HuH-7.5 (cell line): ENCODE results near the gene SMYD3.

Experiments used
- DNase-seq: peaks from one replicate; pipeline ENCODE4 v3.0.0; 2011; ENCODE audit warnings: low spot score

SMYD3 gene

GRCh38 chr1:246304484-246305259, 202.4 kb downstream of the SMYD3 start:
- DNase-seq, result no peak

DNA sequence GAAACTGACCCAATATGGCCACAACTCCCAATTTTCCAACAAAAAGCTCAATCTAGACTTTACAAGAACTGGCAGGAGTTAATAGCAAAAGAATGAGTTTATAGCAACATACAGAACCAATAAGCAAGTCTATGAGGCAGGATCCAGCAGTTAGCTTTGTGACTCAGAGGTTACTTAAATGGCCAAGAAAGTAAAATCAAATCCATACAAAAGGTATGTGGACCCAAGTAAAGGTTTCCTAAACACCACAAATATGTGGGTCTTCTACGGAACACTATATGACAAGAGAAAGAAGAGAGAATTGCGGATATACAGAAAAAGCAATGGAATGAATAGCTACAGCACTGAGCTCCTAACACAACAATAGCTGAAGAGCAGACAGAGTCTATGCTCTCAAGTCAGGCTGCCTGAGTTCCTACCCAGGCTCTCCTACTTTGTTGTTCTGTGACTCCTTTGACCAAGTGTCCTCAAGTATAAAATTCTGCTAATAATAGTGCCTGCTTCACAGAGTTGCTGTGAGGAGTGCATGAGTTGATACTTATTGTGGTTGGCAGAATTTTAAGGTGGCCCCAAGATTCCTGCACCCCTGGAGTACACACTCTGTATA, 204.3 kb downstream of the SMYD3 start:
- no peak for DNase-seq

DNA sequence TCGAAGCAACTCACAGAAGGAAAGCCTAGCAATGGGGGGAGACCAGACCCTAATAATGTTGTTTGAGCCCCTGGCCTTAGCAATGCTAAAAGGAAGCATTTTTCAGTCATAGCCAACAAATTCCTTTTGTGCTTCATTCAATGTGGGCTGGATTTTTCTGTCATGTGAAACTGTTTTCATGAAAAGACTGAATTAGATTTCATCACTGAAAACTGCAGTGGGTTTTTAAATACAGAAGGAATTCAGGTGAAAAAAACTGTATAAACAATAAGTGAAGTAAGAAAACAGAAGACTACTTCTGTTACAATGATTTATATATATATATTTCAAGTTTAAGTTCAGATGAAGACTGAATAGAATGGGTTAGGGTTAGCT, 204.8 kb downstream of the SMYD3 start:
- no peak for DNase-seq

DNA sequence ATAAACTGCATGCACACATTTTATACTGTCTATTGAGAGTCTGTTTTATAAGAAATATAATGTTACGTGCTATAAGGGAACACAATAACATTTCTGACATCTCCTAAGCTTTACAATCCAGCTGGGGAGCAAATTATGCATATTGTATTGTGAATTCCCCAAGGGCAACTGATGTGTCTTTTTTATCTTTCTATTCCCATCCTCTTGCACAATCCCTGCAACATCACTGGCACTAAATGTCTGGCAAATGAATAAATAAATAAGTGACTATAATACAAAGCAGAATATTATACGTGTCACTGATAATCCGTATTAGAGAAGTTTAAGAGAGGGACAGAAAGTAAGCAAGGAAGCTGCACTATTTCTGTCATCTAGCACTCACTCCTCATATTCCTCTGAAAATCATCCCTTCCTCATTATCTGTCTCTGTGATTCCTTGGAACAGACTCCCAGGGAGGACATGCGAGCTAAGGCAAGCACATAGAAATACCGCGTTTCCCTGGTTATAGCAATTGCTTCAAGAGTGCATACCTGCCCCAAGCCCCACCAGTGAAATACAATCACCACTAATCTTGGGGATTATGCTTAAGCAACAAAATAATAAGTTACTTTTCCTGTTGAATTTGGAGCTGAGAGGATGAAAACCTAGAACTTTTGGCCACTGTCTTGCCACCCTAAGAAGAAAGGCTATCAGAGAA, 205.4 kb downstream of the SMYD3 start:
- no peak for DNase-seq

GRCh38 chr1:246300626-246301549, 206.2 kb downstream of the SMYD3 start:
- no peak for DNase-seq

- DNase-seq, result no peak
Observed at GRCh38 chr1:246297279-246298265, 209.5 kb downstream of the SMYD3 start.

GRCh38 chr1:246295968-246296367, 211.1 kb downstream of the SMYD3 start:
- no peak for DNase-seq

DNA sequence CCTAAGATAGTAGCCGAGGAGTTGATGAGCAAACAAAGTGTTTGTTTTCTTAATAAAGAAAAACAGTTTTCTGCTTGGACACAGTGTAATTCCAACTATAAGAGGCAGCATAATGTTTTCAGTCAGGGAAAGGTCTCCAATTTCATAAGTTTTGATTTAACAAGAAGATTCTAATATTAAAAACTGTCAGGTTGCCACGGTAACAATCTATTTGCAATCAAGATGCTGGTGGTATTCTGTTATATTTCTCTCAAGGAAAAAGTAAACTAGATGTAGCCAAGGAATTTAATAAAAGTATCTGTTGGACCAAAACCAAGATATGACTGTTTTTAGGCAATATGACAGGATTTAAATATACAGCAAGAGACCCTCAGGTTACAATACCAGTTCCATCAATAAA, 211.7 kb downstream of the SMYD3 start:
- no peak for DNase-seq

DNA sequence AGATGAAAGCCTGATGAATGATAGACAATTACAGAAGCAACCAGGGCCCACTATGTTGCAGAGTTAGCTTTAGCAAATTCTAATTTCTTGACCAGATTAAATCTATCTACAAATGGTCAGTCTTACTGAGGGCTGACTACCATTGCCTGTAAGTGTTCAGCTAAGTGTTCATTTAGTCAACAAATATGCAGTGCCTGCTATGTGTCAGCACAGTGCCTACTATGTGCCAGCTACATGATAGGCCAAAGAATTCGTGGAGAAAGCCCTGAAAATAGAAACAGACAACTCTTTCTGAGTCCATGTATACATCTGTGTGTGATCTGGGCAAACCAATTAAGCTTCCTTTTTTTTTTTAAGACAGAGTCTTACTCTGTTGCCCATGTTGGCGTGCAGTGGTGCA, 212.8 kb downstream of the SMYD3 start:
- no peak for DNase-seq

GRCh38 chr1:246293366-246294121, 213.5 kb downstream of the SMYD3 start:
- DNase-seq, result no peak

- DNase-seq, result no peak
Observed at GRCh38 chr1:246292571-246292970, 214.5 kb downstream of the SMYD3 start.

GRCh38 chr1:246291127-246291526, 216.0 kb downstream of the SMYD3 start:
- DNase-seq, result no peak

- no peak for DNase-seq
Observed at GRCh38 chr1:246283771-246284410, 223.2 kb downstream of the SMYD3 start.

DNA sequence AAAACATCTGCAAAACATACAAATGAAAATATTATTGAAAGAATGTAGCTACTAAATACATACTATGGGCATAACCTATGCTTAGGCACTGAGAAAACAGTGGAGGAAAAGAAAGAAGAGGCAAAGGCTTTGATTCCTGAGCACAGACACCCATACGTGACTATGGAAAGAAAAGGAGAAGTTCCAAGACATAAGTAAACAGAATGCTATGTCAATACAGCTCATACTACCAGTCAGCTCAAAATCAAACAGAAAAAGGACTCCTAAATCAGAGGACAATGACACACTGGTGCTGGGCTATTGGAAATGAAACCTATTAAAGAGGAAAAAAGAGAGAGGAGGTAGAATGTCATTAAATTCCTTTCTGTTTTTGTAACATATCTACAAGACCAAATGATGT, 225.4 kb downstream of the SMYD3 start:
- DNase-seq, result no peak

DNA sequence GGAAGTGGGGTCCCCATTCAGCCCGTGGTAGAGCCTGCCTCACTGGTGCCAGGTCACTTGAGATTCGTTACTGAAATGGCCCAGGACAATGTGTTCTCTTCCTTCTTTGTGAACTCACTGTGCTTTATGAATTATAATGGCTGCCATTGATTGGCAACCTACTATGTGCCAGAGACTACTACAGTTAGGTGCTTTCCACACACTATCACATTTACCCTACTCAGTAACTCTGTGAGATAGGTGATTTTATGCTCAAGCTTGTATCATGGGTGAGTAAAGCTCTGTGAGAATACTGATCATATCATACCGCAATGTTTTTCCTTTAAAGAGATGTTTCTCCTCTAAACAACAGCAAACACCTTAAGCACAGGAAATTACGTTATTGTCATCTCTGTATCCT, 225.9 kb downstream of the SMYD3 start:
- DNase-seq, result no peak

DNA sequence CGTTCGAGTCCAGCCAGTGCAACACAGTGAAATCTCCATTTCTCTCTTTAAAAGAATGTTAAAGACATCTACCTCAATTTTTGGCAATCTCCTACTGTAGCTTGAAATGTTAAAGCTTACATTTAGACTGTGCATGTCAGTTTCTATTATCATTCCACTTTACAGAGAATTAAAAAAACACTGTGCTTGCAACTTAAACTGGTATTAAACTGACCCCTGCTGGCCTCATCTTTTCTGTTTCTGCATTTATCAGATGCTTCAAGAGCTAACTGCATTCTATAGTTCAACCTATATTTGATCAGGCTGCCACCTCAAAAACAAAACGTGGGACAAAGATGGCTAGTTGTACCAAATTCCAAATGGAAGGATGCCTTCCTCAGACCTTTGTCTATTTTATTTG, 226.5 kb downstream of the SMYD3 start:
- DNase-seq, result no peak

- no peak for DNase-seq
Observed at GRCh38 chr1:246279402-246279801, 227.7 kb downstream of the SMYD3 start.

DNA sequence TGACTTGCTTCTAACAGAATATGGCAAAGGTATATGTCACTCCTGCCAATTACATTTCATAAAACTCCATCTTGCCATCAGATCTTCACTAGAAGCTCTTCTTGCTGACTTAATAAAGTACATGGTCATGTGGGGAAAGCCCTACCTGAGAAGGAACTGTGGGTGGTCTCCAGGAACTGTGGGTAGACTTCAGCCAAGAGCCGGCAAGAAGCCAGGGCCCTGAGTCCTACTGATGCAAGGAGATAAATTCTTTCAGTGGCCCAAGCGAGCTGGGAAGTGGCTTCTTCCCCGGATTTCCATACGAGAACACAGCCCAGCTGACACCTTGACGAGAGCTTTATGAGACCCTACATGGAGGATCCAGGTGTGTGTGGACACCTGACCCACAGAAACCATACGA, 228.7 kb downstream of the SMYD3 start:
- no peak for DNase-seq

GRCh38 chr1:246275036-246275435, 232.0 kb downstream of the SMYD3 start:
- no peak for DNase-seq

GRCh38 chr1:246274186-246274585, 232.9 kb downstream of the SMYD3 start:
- no peak for DNase-seq
